ENCODE results near the gene ANO9. TPM values are rescaled to one million over a fixed set of nuclear protein-coding genes. Genes with fewer than 3 reads are reported as not detected.
"Not testable (repeated sequence)": the region's sequence is repeated elsewhere in the genome, so short reads cannot be mapped to it uniquely, and the experiment has no call there.

The ANO9 gene
- total RNA-seq, 3 donors from 2014 or later (not counting 1 experiment from before 2014, with no cell fraction given), result 15.1 to 21.3 (median 15.1) TPM

DNA sequence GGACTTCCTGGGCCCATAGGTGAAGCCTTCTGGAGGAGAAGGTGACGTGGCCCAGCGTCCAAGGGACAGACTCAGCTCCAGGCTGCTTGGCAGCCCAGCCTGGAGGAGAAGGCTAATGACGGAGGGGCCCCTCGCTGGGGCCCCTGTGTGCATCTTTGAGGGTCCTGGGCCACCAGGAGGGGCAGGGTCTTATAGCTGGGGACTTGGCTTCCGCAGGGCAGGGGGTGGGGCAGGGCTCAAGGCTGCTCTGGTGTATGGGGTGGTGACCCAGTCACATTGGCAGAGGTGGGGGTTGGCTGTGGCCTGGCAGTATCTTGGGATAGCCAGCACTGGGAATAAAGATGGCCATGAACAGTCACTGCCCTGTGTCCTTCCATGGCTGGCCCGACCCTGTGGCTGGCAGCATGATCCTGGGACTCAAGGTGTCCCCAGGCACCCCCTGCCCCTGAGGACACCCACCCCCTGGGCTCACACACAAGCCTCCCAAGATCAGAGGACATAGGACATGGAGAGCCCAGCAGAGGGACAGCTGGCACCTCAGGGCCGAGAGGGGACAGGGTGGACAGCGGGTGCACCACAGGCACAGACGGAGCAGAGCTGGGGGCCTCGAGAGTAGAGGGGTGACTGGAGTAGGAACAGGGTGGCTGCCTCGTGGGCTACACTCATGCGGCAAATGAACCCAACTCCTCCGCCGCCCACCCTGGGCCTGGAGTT lies 37.1 kb downstream of the ANO9 start:
- no peaks in the 10 kb centered on the region for H3K9me3 ChIP-seq (ENCODE audit: control insufficient read depth, insufficient read depth, low read length)
- intact Hi-C loops (cut with micrococcal nuclease), result loop anchor here (5.0 kb wide), 1 partner anchor 103 kb away; the partner anchor contains the start of gene RNH1
- H3K4me3 ChIP-seq (ENCODE audit: low read length), result no peak overlapping the region
- H3K36me3 Mint-ChIP-seq, result no peaks in the 10 kb centered on the region
- TF ChIP-seq, protein P1, sequence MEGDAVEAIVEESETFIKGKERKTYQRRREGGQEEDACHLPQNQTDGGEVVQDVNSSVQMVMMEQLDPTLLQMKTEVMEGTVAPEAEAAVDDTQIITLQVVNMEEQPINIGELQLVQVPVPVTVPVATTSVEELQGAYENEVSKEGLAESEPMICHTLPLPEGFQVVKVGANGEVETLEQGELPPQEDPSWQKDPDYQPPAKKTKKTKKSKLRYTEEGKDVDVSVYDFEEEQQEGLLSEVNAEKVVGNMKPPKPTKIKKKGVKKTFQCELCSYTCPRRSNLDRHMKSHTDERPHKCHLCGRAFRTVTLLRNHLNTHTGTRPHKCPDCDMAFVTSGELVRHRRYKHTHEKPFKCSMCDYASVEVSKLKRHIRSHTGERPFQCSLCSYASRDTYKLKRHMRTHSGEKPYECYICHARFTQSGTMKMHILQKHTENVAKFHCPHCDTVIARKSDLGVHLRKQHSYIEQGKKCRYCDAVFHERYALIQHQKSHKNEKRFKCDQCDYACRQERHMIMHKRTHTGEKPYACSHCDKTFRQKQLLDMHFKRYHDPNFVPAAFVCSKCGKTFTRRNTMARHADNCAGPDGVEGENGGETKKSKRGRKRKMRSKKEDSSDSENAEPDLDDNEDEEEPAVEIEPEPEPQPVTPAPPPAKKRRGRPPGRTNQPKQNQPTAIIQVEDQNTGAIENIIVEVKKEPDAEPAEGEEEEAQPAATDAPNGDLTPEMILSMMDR (IDR thresholded peaks at IDR 0.05), result no peak
- H3K9me3 Mint-ChIP-seq, result no peaks in the 10 kb centered on the region
- peaks cover 0 to 18% of the 10 kb centered on the region in 2 donors for H3K4me1 Mint-ChIP-seq
- peaks cover 23% of the 10 kb centered on the region for H3K36me3 ChIP-seq (ENCODE audit: control insufficient read depth, insufficient read depth, low read length)
- DNase-seq (no peak), ATAC-seq (no peak)
- peak overlapping the region; percentile 43 to 81 for H3K27ac Mint-ChIP-seq
- H3K27me3 Mint-ChIP-seq (ENCODE audit: low read depth in 2 of 2), result no peaks in the 10 kb centered on the region
- 91% methylated on average over 14 of the region's 14 CpGs for WGBS (ENCODE audit: insufficient coverage)
- H3K27me3 ChIP-seq (ENCODE audit: control insufficient read depth, insufficient read depth, low read length), result no peaks in the 10 kb centered on the region
- no peak overlapping the region for H3K4me3 Mint-ChIP-seq
- peaks cover 36% of the 10 kb centered on the region for H3K4me1 ChIP-seq (ENCODE audit: control insufficient read depth, insufficient read depth, low read length)
- no peak overlapping the region for H3K27ac ChIP-seq (ENCODE audit: low read length)

DNA sequence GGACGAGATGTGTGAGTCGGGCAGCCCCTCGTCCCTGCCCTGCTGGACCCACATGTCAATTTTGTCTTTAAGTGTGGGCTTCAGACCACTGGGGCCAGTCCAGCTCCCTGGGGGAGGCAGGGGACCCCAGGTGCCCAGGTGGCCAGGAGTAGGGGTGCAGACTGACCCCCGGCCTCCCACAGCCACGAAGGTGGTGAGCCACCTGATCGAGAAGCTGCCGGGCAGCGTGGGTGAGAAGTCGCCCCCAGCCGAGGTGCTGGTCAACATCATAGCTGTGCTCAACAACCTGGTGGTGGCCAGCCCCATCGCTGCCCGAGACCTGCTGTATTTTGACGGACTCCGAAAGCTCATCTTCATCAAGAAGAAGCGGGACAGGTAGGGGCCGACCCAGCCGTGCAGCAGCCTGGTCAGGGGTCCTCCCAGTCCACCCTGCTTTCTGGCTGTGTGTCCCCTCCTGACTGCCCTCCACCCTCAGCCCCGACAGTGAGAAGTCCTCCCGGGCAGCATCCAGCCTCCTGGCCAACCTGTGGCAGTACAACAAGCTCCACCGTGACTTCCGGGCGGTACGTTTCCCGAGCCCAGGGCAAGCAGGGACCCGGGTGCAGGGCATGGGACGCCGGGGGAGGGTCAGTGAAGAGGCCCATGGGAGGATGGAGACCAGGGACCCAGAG lies 37.9 kb downstream of the ANO9 start:
- WGBS (ENCODE audit: insufficient coverage), result 94% methylated on average over 27 of the region's 27 CpGs
- TF ChIP-seq, protein P1 (IDR thresholded peaks at IDR 0.05), result no peak

DNA sequence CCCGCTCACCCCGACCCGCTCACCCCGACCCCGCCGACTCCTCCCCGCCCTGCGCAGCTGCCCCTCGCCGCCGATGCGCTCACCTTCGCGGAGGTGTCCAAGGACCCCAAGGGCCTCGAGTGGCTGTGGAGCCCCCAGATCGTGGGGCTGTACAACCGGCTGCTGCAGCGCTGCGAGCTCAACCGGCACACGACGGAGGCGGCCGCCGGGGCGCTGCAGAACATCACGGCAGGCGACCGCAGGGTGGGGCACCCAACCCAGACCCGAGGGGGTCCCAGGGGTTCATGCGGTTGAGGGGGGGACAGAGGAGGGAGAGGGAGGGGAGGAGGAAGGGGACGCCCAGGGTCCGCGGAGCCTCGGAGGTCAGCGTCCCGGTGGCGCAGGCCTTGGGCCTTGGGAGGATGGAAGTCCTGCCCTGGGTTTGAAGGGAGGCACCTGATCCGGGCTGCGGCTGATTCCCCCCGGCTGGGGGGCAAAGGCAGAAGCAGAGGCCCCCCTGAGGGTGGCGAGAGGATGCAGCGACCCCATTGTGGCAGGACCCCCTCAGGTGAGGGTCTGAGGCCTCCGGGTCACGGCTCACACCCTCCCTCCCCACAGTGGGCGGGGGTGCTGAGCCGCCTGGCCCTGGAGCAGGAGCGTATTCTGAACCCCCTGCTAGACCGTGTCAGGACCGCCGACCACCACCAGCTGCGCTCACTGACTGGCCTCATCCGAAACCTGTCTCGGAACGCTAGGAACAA lies 38.6 kb downstream of the ANO9 start:
- peaks cover 0 to 13% of the 10 kb centered on the region in 2 donors for H3K4me1 Mint-ChIP-seq
- H3K27ac Mint-ChIP-seq, result peak overlapping the region in 1 of 2 donors; percentile 16
- intact Hi-C loops (cut with micrococcal nuclease), result no loop called here
- TF ChIP-seq, protein P1 (IDR thresholded peaks at IDR 0.05), result no peak
- WGBS (ENCODE audit: insufficient coverage), result 83% methylated on average over 55 of the region's 55 CpGs
- ATAC-seq, result no peak
- no peaks in the 10 kb centered on the region for H3K27me3 Mint-ChIP-seq (ENCODE audit: low read depth in 2 of 2)
- no peaks in the 10 kb centered on the region for H3K36me3 Mint-ChIP-seq
- H3K9me3 Mint-ChIP-seq, result no peaks in the 10 kb centered on the region
- no peaks in the 10 kb centered on the region for H3K27me3 ChIP-seq (ENCODE audit: control insufficient read depth, insufficient read depth, low read length)
- peaks cover 23% of the 10 kb centered on the region for H3K4me1 ChIP-seq (ENCODE audit: control insufficient read depth, insufficient read depth, low read length)
- no peaks in the 10 kb centered on the region for H3K9me3 ChIP-seq (ENCODE audit: control insufficient read depth, insufficient read depth, low read length)
- DNase-seq, result no peak
- H3K27ac ChIP-seq (ENCODE audit: low read length), result no peak overlapping the region
- H3K36me3 ChIP-seq (ENCODE audit: control insufficient read depth, insufficient read depth, low read length), result peaks cover 11% of the 10 kb centered on the region
- H3K4me3 ChIP-seq (ENCODE audit: low read length), result no peak overlapping the region
- H3K4me3 Mint-ChIP-seq, result peak overlapping the region; percentile 13

More for the DNA sequence above, 37.9 kb downstream of the ANO9 start:
- no peak for DNase-seq
- Mint-ChIP-seq H3K27ac (peak overlapping the region in 1 of 2 donors; percentile 81), H3K9me3 (no peaks in the 10 kb centered on the region), H3K4me1 (peaks cover 0 to 18% of the 10 kb centered on the region in 2 donors), H3K4me3 (peak overlapping the region; percentile 13), H3K27me3 (ENCODE audit: low read depth in 2 of 2) (no peaks in the 10 kb centered on the region), H3K36me3 (no peaks in the 10 kb centered on the region)
- ATAC-seq, result no peak
- Histone ChIP-seq H3K27ac (ENCODE audit: low read length) (no peak overlapping the region), H3K4me3 (ENCODE audit: low read length) (no peak overlapping the region), H3K27me3 (ENCODE audit: control insufficient read depth, insufficient read depth, low read length) (no peaks in the 10 kb centered on the region), H3K9me3 (ENCODE audit: control insufficient read depth, insufficient read depth, low read length) (no peaks in the 10 kb centered on the region), H3K4me1 (ENCODE audit: control insufficient read depth, insufficient read depth, low read length) (peaks cover 30% of the 10 kb centered on the region), H3K36me3 (ENCODE audit: control insufficient read depth, insufficient read depth, low read length) (peaks cover 17% of the 10 kb centered on the region)
- intact Hi-C loops (cut with micrococcal nuclease), result no loop called here

DNA sequence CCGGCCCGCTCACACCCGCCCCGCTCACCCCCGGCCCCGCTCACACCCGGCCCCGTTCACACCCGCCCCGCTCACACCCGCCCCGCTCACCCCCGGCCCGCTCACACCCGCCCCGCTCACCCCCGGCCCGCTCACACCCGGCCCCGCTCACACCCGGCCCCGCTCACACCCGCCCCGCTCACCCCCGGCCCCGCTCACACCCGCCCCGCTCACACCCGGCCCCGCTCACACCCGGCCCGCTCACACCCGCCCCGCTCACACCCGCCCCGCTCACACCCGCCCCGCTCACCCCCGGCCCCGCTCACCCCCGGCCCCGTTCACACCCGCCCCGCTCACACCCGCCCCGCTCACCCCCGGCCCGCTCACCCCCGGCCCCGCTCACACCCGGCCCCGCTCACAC lies 40.6 kb downstream of the ANO9 start:
- peaks cover 0 to 18% of the 10 kb centered on the region in 2 donors for H3K4me1 Mint-ChIP-seq
- H3K9me3 Mint-ChIP-seq; intact Hi-C loops (cut with micrococcal nuclease); H3K27ac ChIP-seq (ENCODE audit: low read length); H3K4me3 Mint-ChIP-seq; DNase-seq; ATAC-seq; H3K27me3 Mint-ChIP-seq (ENCODE audit: low read depth in 2 of 2); H3K27ac Mint-ChIP-seq; H3K9me3 ChIP-seq (ENCODE audit: control insufficient read depth, insufficient read depth, low read length); H3K27me3 ChIP-seq (ENCODE audit: control insufficient read depth, insufficient read depth, low read length); H3K4me3 ChIP-seq (ENCODE audit: low read length); H3K36me3 Mint-ChIP-seq: not testable (repeated sequence)
- WGBS (ENCODE audit: insufficient coverage), result 74% methylated on average over 6 of the region's 52 CpGs
- Histone ChIP-seq H3K4me1 (ENCODE audit: control insufficient read depth, insufficient read depth, low read length) (peaks cover 23% of the 10 kb centered on the region), H3K36me3 (ENCODE audit: control insufficient read depth, insufficient read depth, low read length) (peaks cover 11% of the 10 kb centered on the region)

All from natural killer cell (primary cell).